Heart right ventricle (tissue), 16 donors: ENCODE results near the gene CSMD2. TPM values are rescaled to one million over a fixed set of nuclear protein-coding genes. Genes with fewer than 3 reads are reported as not detected.

Experiments
- ATAC-seq, 8 donors: fragments of 200-7000 bp; cut with Tn5 transposase; one replicate each; pipeline ENCODE4 v1.9.1; 2020; ENCODE audit warnings: mild to moderate bottlenecking in 8 of 8, moderate library complexity in 8 of 8, moderate number of reproducible peaks in 1 of 8
- DNase-seq, 2 donors: peaks; one replicate each; pipeline ENCODE4 v3.0.0-alpha.2; 2020
- H3K27ac ChIP-seq, 10 donors: fragments of 200-600 bp; sonication (generic) in 2 of 10; one replicate each; pipeline versions ENCODE4 v1.5.0 to v1.8.0; 2020 to 2022; ENCODE audit warnings: mild to moderate bottlenecking in 3 of 10
- H3K27me3 ChIP-seq, 7 donors: fragments of 200-600 bp; one replicate each; pipeline ENCODE4 v1.8.0; 2021 to 2022; ENCODE audit warnings: mild to moderate bottlenecking in 2 of 7
- H3K36me3 ChIP-seq, 9 donors: fragments of 200-600 bp; sonication (generic) in 1 of 9; one replicate each; pipeline versions ENCODE4 v1.5.0 to v1.8.0; 2020 to 2022; ENCODE audit warnings: mild to moderate bottlenecking in 2 of 9
- H3K4me1 ChIP-seq, 9 donors: fragments of 200-600 bp; sonication (generic) in 1 of 9; one replicate each; pipeline versions ENCODE4 v1.5.0 to v1.8.0; 2020 to 2022; ENCODE audit warnings: mild to moderate bottlenecking in 4 of 9
- H3K4me3 ChIP-seq, 10 donors: fragments of 200-600 bp; sonication (generic) in 2 of 10; one replicate each; pipeline versions ENCODE4 v1.5.0 to v1.8.0; 2020 to 2022; ENCODE audit warnings: mild to moderate bottlenecking in 7 of 10, moderate library complexity in 2 of 10
- H3K9me3 ChIP-seq, 11 donors: fragments of 200-600 bp in 10 of 11; sonication (generic) in 2 of 11; one replicate each; pipeline versions ENCODE4 v1.5.0 to v1.8.0; 2013 to 2022; ENCODE audit warnings: mild to moderate bottlenecking in 2 of 11, control low read depth in 1 of 11, moderate library complexity in 1 of 11
- CTCF ChIP-seq, 9 donors: fragments of 200-600 bp; sonication (generic) in 2 of 9; IDR thresholded peaks; one replicate each; pipeline versions ENCODE4 v1.5.0 to v1.8.0; 2021 to 2022; ENCODE audit warnings: antibody characterized with exemption in 9 of 9, mild to moderate bottlenecking in 5 of 9, moderate library complexity in 1 of 9
- WGBS, 2 donors: extraction: QIAGEN DNeasy Blood & Tissue Kit; methylation state at CpG; one replicate each; pipeline ENCODE4 v1.1.7; 2013; ENCODE audit warnings: inconsistent platforms in 1 of 2; 5-methylcytosine and 5-hydroxymethylcytosine counted together
- intact Hi-C, 10 donors: fragments of 100-400 bp; cut with DNase I; formaldehyde crosslinking; loops; one replicate each; pipeline versions ENCODE4 v1.11.1 to v1.14.2; 2022
- polyA plus RNA-seq, 2 donors: library from polyadenylated mRNA; stranded (reverse); fragments of 200-250 nt; gene quantifications; one replicate each; pipeline ENCODE4 v1.2.3, GENCODE V29; 2013
- total RNA-seq, 10 donors: library from RNA; stranded (reverse); fragmentation: NEBNext Ultra II Directional in 3 of 10; extraction: Animal tissue kit (Norgen Biotek cat#: 25700) in 3 of 10; gene quantifications; one replicate each; pipeline versions ENCODE4 v1.2.1 to v1.2.4, GENCODE V29; 2021 to 2023
- donor health status: Arrhythmogenic right ventricular cardiomyopathy.
- donor health status: ischemic (EF 13 %, LVEDD 7.1; RV severe dilation, severe dysfunction).
- donor health status: healthy with polysubstance abuse.
- donor health status: DM: no; HTN: yes; CAD: no.
- donor health status: DM: no; HTN: no; CAD: no.
- donor health status: ischemic (EF 25% LVEDD 6.9; RV normal size, moderate dysfunction).
- donor health status: ischemic (EF 25% LVEDD 5.7; RV mildly dilated, moderate dysfunction).
- donor health status: healthy.
- donor health status: DM: yes; HTN: yes; CAD: no.
- donor health status: Ischemic cardiomyopathy.
- donor health status: ischemic (EF 35%, LVEDD 5.7; RV mildly dilated, moderate dysfunction).
- donor health status: nonischemic (EF 11% LVEDD 7.7; RV severe dilation, severe dysfunction).
- donor health status: DM: yes; HTN: yes; CAD: no.
- donor health status: PGD.
- donor health status: ischemic (EF 29% LVEDD 5.4; RV normal size, mild dysfunction).
- donor health status: nonischemic (EF 23%, LVEDD 6.1; RV moderate dilation, normal function).

Gene CSMD2
- total and polyA plus RNA-seq, 12 donors: 0.04 to 0.97 (median 0.14) TPM; not detected in 1

- TF ChIP-seq CTCF (IDR thresholded peaks at IDR 0.05): no peak
- Histone ChIP-seq H3K36me3 (no peaks in the 10 kb centered on the region), H3K9me3 (no peaks in the 10 kb centered on the region), H3K4me1 (no peaks in the 10 kb centered on the region), H3K4me3 (no peak overlapping the region), H3K27ac (no peak overlapping the region), H3K27me3 (peaks cover 0 to 19% (median 4%) of the 10 kb centered on the region in 7 donors)
- intact Hi-C loops: no loop called here
- DNase-seq: no peak
- ATAC-seq: no peak
- WGBS, 2 donors: 58 to 69% methylated on average over 1 of the region's 1 CpG
Observed at GRCh38 chr1:33824971-33825370, 340.1 kb downstream of the CSMD2 start.

DNA sequence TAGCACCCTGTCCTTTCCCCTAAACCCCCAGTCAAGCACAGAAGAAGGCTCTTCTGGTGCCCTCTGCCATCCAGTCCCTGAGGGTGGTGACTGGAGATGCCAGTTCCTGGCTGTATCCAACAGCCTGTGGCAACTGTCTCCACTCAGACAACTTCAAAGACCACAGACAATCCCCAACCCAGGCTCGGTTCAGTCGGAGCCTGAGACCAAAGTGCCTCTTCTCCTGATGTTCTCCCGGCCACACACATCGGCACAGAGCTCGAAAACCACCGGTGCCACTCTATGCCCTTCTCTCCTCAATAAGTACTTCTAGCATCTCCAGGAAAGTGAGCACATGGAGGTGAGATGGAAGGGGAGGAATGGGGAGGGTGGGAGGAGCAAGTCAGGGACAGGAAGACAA, 340.7 kb downstream of the CSMD2 start:
- peaks cover 0 to 19% (median 4%) of the 10 kb centered on the region in 7 donors for H3K27me3 ChIP-seq
- intact Hi-C loops: no loop called here
- no peaks in the 10 kb centered on the region for H3K4me1 ChIP-seq
- no peak overlapping the region for H3K4me3 ChIP-seq
- H3K36me3 ChIP-seq: no peaks in the 10 kb centered on the region
- no peaks in the 10 kb centered on the region for H3K9me3 ChIP-seq
- DNase-seq (no peak), ATAC-seq (no peak)
- no peak for TF ChIP-seq CTCF (IDR thresholded peaks at IDR 0.05)
- 84 to 88% methylated on average over 6 of the region's 6 CpGs for WGBS, 2 donors
- no peak overlapping the region for H3K27ac ChIP-seq

GRCh38 chr1:33823830-33824229, 341.2 kb downstream of the CSMD2 start:
- no peak for TF ChIP-seq CTCF (IDR thresholded peaks at IDR 0.05)
- Histone ChIP-seq H3K27me3 (peaks cover 0 to 19% (median 4%) of the 10 kb centered on the region in 7 donors), H3K4me3 (no peak overlapping the region), H3K36me3 (no peaks in the 10 kb centered on the region), H3K9me3 (no peaks in the 10 kb centered on the region), H3K27ac (no peak overlapping the region), H3K4me1 (no peaks in the 10 kb centered on the region)
- intact Hi-C loops: no loop called here
- DNase-seq (no peak), ATAC-seq (no peak)
- 58 to 64% methylated on average over 1 of the region's 1 CpG for WGBS, 2 donors

DNA sequence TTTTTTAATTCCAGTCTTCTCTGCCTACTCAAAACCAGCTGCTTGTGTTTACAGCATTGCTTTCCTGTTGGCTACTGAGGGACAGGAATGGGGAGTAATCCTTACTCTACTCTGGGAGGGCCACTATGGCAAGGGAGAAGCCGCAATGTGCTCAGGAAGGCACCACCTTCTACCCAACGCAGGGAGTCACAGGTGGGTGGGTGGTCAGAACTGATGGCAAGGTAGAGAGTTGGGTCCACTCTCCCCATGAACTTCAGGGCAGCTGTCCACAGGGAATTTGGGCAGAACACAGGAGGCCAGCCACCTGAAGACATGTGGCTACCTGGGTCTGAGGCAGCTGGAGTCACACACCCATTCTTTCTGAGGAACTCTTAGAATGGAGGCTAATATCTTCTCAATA, 341.6 kb downstream of the CSMD2 start:
- no peak overlapping the region for H3K4me3 ChIP-seq
- TF ChIP-seq CTCF (IDR thresholded peaks at IDR 0.05): no peak
- H3K4me1 ChIP-seq: no peaks in the 10 kb centered on the region
- H3K27me3 ChIP-seq: peaks cover 0 to 19% (median 4%) of the 10 kb centered on the region in 7 donors
- WGBS, 2 donors: 94% methylated on average over 2 of the region's 2 CpGs
- no peak overlapping the region for H3K27ac ChIP-seq
- intact Hi-C loops: no loop called here
- no peaks in the 10 kb centered on the region for H3K9me3 ChIP-seq
- no peaks in the 10 kb centered on the region for H3K36me3 ChIP-seq
- ATAC-seq (no peak), DNase-seq (no peak)
